T-helper 22 cell (primary cell): ENCODE results near the gene SPATA12.

Experiments
- DNase-seq: peaks from one replicate; pipeline ENCODE4 v3.0.0-alpha.2; 2020; ENCODE audit warnings: low read depth

The SPATA12 gene

GRCh38 chr3:57053122-57053521 lies 7.3 kb upstream of the SPATA12 start:
- no peak for DNase-seq

GRCh38 chr3:57057351-57057750 lies 3.1 kb upstream of the SPATA12 start:
- DNase-seq, result no peak

- no peak for DNase-seq
Observed at GRCh38 chr3:57059411-57059810, 1.1 kb upstream of the SPATA12 start.

GRCh38 chr3:57061556-57061955 lies 1.1 kb downstream of the SPATA12 start:
- DNase-seq, result no peak

GRCh38 chr3:57062101-57062631 lies 1.7 kb downstream of the SPATA12 start:
- no peak for DNase-seq

GRCh38 chr3:57063032-57063431 lies 2.6 kb downstream of the SPATA12 start:
- DNase-seq, result no peak

GRCh38 chr3:57064001-57064400 lies 3.5 kb downstream of the SPATA12 start:
- no peak for DNase-seq

GRCh38 chr3:57064572-57064971 lies 4.1 kb downstream of the SPATA12 start:
- no peak for DNase-seq

GRCh38 chr3:57065588-57065987 lies 5.1 kb downstream of the SPATA12 start:
- DNase-seq, result no peak

GRCh38 chr3:57066471-57066870 lies 6.0 kb downstream of the SPATA12 start:
- DNase-seq, result no peak

GRCh38 chr3:57068437-57069089 lies 8.1 kb downstream of the SPATA12 start:
- DNase-seq, result no peak

GRCh38 chr3:57069503-57069902 lies 9.0 kb downstream of the SPATA12 start:
- DNase-seq, result no peak

GRCh38 chr3:57073628-57074027 lies 13.2 kb downstream of the SPATA12 start:
- DNase-seq, result no peak

GRCh38 chr3:57074135-57074534 lies 13.7 kb downstream of the SPATA12 start:
- DNase-seq, result no peak

GRCh38 chr3:57076422-57076951 lies 16.0 kb downstream of the SPATA12 start:
- DNase-seq, result no peak

GRCh38 chr3:57077630-57078343 lies 17.3 kb downstream of the SPATA12 start:
- DNase-seq, result no peak

- DNase-seq, result no peak
Observed at GRCh38 chr3:57078344-57078634, 17.8 kb downstream of the SPATA12 start.

- no peak for DNase-seq
Observed at GRCh38 chr3:57078635-57079473, 18.4 kb downstream of the SPATA12 start.

- no peak for DNase-seq
Observed at GRCh38 chr3:57079474-57079831, 19.0 kb downstream of the SPATA12 start.

GRCh38 chr3:57080171-57080570 lies 19.7 kb downstream of the SPATA12 start:
- DNase-seq, result no peak

GRCh38 chr3:57081173-57081572 lies 20.7 kb downstream of the SPATA12 start:
- no peak for DNase-seq

- no peak for DNase-seq
Observed at GRCh38 chr3:57082481-57082880, 22.0 kb downstream of the SPATA12 start.
